OCI-LY1 (cell line): ENCODE data around the gene LAMA5.

ENCODE experiments used
- H2AFZ ChIP-seq: fragments of 200-600 bp; sonication (generic), shearing (Covaris generic); 2 replicates; pipeline ENCODE4 v1.6.0; 2014; ENCODE audit warnings: antibody characterized with exemption, mild to moderate bottlenecking, low read length
- H3F3A ChIP-seq: fragments of 200-600 bp; sonication (generic), shearing (Covaris generic); 2 replicates; pipeline ENCODE4 v1.6.0; 2014; ENCODE audit warnings: mild to moderate bottlenecking, antibody characterized with exemption, low read length, moderate library complexity; ENCODE audit not compliant: insufficient read depth
- H3K27ac ChIP-seq: fragments of 200-600 bp; sonication (generic); 2 replicates; pipeline ENCODE4 v1.5.1; 2014; ENCODE audit warnings: low read length, mixed run types, mild to moderate bottlenecking, low read depth; ENCODE audit not compliant: poor library complexity, severe bottlenecking
- H3K27me3 ChIP-seq: fragments of 200-600 bp; sonication (generic); 2 replicates; pipeline ENCODE4 v1.6.0; 2014; ENCODE audit warnings: antibody characterized with exemption, mild to moderate bottlenecking, low read length, moderate library complexity; ENCODE audit not compliant: insufficient read depth
- H3K36me3 ChIP-seq: fragments of 200-600 bp; sonication (generic); 2 replicates; pipeline ENCODE4 v1.6.1; 2014; ENCODE audit warnings: mild to moderate bottlenecking, antibody characterized with exemption, low read length, moderate library complexity, mixed read lengths; ENCODE audit not compliant: insufficient read depth
- H3K4me1 ChIP-seq: fragments of 200-600 bp; sonication (generic); 2 replicates; pipeline ENCODE4 v1.5.1; 2014; ENCODE audit warnings: mild to moderate bottlenecking, low read length, moderate library complexity; ENCODE audit not compliant: insufficient read depth, severe bottlenecking
- H3K4me2 ChIP-seq: fragments of 200-600 bp; sonication (generic), shearing (Covaris generic); 2 replicates; pipeline ENCODE4 v1.6.1; 2014; ENCODE audit warnings: low read length
- H3K4me3 ChIP-seq: fragments of 200-600 bp; sonication (generic); 2 replicates; pipeline ENCODE4 v1.5.1; 2014; ENCODE audit warnings: low read length, low read depth, mild to moderate bottlenecking, mixed read lengths; ENCODE audit not compliant: poor library complexity, severe bottlenecking
- H3K79me2 ChIP-seq: fragments of 200-600 bp; shearing (Covaris generic); 2 replicates; pipeline ENCODE4 v1.6.1; 2016; ENCODE audit warnings: mixed run types, low read length, mixed read lengths; ENCODE audit not compliant: insufficient read depth
- H3K9ac ChIP-seq: fragments of 200-600 bp; sonication (generic), shearing (Covaris generic); 2 replicates; pipeline ENCODE4 v1.6.1; 2014; ENCODE audit warnings: mild to moderate bottlenecking, low read length, mixed read lengths
- H3K9me2 ChIP-seq: fragments of 200-600 bp; sonication (generic), shearing (Covaris generic); 2 replicates; pipeline ENCODE4 v1.6.1; 2014; ENCODE audit warnings: low read depth, mild to moderate bottlenecking, low read length, mixed read lengths
- H3K9me3 ChIP-seq: fragments of 200-600 bp; shearing (Covaris generic); 2 replicates; pipeline ENCODE4 v1.6.1; 2014; ENCODE audit warnings: low read length, mixed read lengths
- H4K20me1 ChIP-seq: fragments of 200-600 bp; sonication (generic), shearing (Covaris generic); 2 replicates; pipeline ENCODE4 v1.6.0; 2016; ENCODE audit warnings: mild to moderate bottlenecking, low read length; ENCODE audit not compliant: insufficient read depth
- CTCF ChIP-seq: fragments of 200-600 bp; sonication (generic), shearing (Covaris generic); IDR thresholded peaks from 2 replicates; pipeline ENCODE4 v1.5.1; 2017; ENCODE audit warnings: mild to moderate bottlenecking, antibody characterized with exemption, low read length, moderate library complexity, mixed read lengths
- EZH2 ChIP-seq: fragments of 200-600 bp; sonication (generic), shearing (Covaris generic); IDR thresholded peaks from 2 replicates; pipeline ENCODE4 v1.8.0; 2017; ENCODE audit warnings: borderline replicate concordance, mixed run types, mild to moderate bottlenecking, antibody characterized with exemption, low read length, moderate library complexity, mixed read lengths

LAMA5 gene

GRCh38 chr20:62367136-62367632 lies at the start of gene LAMA5:
Gene LAMA5 (minus strand): TSS chr20:62367312. CDS start chr20:62367245, 67 bp downstream.
- no peaks in the 10 kb centered on the region for H3K79me2 ChIP-seq
- peak within 1 kb of the TSS; percentile 65 for H3K4me3 ChIP-seq
- H2AFZ ChIP-seq, result no peak within 1 kb of the TSS
- no peaks in the 10 kb centered on the region for H3K9me2 ChIP-seq
- no peaks in the 10 kb centered on the region for H3F3A ChIP-seq
- no peak within 1 kb of the TSS for H3K27ac ChIP-seq
- H3K9me3 ChIP-seq, result no peaks in the 10 kb centered on the region
- H3K27me3 ChIP-seq, result peaks cover 22% of the 10 kb centered on the region; the same call in 1 of the 2 replicates
- no peaks in the 10 kb centered on the region for H3K36me3 ChIP-seq
- peak within 1 kb of the TSS; percentile 84 for H3K4me2 ChIP-seq
- H3K4me1 ChIP-seq, result peaks cover 16% of the 10 kb centered on the region
- H3K9ac ChIP-seq, result peak within 1 kb of the TSS; percentile 63
- no peaks in the 10 kb centered on the region for H4K20me1 ChIP-seq
- TF ChIP-seq CTCF (no peak), EZH2 (no peak)

GRCh38 chr20:62415354-62416111 lies 48.4 kb upstream of the LAMA5 start:
- Histone ChIP-seq H3K27me3 (peaks cover 7% of the 10 kb centered on the region; the same call in 1 of the 2 replicates), H3K4me1 (no peaks in the 10 kb centered on the region), H2AFZ (no peak overlapping the region), H3K27ac (no peak overlapping the region), H3K9me2 (no peaks in the 10 kb centered on the region), H3F3A (no peaks in the 10 kb centered on the region), H3K9ac (no peak overlapping the region), H3K79me2 (no peaks in the 10 kb centered on the region), H4K20me1 (no peaks in the 10 kb centered on the region), H3K9me3 (no peaks in the 10 kb centered on the region), H3K4me2 (no peak overlapping the region), H3K4me3 (no peak overlapping the region), H3K36me3 (no peaks in the 10 kb centered on the region)
- TF ChIP-seq EZH2 (no peak), CTCF (no peak)

- no peak overlapping the region for H2AFZ ChIP-seq
- no peak overlapping the region for H3K27ac ChIP-seq
- H4K20me1 ChIP-seq, result no peaks in the 10 kb centered on the region
- H3K4me2 ChIP-seq, result no peak overlapping the region
- no peaks in the 10 kb centered on the region for H3K9me3 ChIP-seq
- H3K4me3 ChIP-seq, result no peak overlapping the region
- no peaks in the 10 kb centered on the region for H3K9me2 ChIP-seq
- H3K27me3 ChIP-seq, result peaks cover 4% of the 10 kb centered on the region; the same call in 1 of the 2 replicates
- H3K79me2 ChIP-seq, result no peaks in the 10 kb centered on the region
- H3K36me3 ChIP-seq, result no peaks in the 10 kb centered on the region
- H3K9ac ChIP-seq, result no peak overlapping the region
- no peaks in the 10 kb centered on the region for H3F3A ChIP-seq
- peaks cover 4% of the 10 kb centered on the region for H3K4me1 ChIP-seq
- no peak for TF ChIP-seq CTCF
- no peak for TF ChIP-seq EZH2
Measured at GRCh38 chr20:62413896-62414481, 46.9 kb upstream of the LAMA5 start.
